ENCODE results near the gene ELK4.

DNA sequence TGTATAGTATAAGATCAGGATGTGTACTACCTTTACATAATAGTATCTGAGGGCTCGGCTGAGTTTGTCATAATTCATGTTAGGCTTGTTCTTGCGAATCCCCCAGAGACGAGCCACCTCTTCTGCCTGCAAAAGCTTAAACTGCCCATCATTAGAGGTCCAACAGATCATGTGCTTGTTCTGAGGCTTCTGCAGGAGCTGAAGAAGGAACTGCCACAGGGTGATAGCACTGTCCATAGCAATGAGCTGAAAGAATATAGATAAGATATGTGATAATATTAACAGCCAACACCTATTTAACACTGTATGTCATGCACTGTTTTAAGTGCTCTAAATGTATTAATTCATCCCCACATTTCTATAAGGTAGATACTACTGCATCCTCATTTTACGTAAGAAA lies 8.2 kb downstream of the ELK4 start:
- TF ChIP-seq, protein P1, sequence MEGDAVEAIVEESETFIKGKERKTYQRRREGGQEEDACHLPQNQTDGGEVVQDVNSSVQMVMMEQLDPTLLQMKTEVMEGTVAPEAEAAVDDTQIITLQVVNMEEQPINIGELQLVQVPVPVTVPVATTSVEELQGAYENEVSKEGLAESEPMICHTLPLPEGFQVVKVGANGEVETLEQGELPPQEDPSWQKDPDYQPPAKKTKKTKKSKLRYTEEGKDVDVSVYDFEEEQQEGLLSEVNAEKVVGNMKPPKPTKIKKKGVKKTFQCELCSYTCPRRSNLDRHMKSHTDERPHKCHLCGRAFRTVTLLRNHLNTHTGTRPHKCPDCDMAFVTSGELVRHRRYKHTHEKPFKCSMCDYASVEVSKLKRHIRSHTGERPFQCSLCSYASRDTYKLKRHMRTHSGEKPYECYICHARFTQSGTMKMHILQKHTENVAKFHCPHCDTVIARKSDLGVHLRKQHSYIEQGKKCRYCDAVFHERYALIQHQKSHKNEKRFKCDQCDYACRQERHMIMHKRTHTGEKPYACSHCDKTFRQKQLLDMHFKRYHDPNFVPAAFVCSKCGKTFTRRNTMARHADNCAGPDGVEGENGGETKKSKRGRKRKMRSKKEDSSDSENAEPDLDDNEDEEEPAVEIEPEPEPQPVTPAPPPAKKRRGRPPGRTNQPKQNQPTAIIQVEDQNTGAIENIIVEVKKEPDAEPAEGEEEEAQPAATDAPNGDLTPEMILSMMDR (IDR thresholded peaks at IDR 0.05), result no peak
- TF ChIP-seq CHD2 (IDR thresholded peaks at IDR 0.05; ENCODE audit: low read length, partially characterized antibody) (no peak), RCOR1 (IDR thresholded peaks at IDR 0.05; ENCODE audit: low read depth, low read length) (no peak), RAD21 (conservative IDR thresholded peaks at IDR 0.05 in 1 of 2, IDR thresholded peaks at IDR 0.05 in 1 of 2) (no peak), TP53 (CRISPR knock-in tag; IDR thresholded peaks at IDR 0.05) (no peak), HDAC2 (IDR thresholded peaks at IDR 0.05) (no peak), MYC (IDR thresholded peaks at IDR 0.05; ENCODE audit: borderline replicate concordance, low read length) (no peak), POLR2A (IDR thresholded peaks at IDR 0.05; ENCODE audit: low read length) (no peak)
- TF ChIP-seq, protein P2, sequence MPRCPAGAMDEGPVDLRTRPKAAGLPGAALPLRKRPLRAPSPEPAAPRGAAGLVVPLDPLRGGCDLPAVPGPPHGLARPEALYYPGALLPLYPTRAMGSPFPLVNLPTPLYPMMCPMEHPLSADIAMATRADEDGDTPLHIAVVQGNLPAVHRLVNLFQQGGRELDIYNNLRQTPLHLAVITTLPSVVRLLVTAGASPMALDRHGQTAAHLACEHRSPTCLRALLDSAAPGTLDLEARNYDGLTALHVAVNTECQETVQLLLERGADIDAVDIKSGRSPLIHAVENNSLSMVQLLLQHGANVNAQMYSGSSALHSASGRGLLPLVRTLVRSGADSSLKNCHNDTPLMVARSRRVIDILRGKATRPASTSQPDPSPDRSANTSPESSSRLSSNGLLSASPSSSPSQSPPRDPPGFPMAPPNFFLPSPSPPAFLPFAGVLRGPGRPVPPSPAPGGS (IDR thresholded peaks at IDR 0.05), result no peak
